A549 (cell line): Measurements from ENCODE around the gene ARMH3.

Experiments used
- JUN ChIP-seq, 2 experiments: fragments of >200 bp; sonication (Bioruptor Twin); formaldehyde crosslinking; IDR thresholded peaks; 2 replicates in 1 of 2; 3 replicates in 1 of 2; pipeline ENCODE4 v1.6.1; 2016 to 2017
- ZFP36 ChIP-seq: fragments of 450-650 bp; IDR thresholded peaks from 2 replicates; pipeline ENCODE4 v1.6.1; 2014; ENCODE audit warnings: borderline replicate concordance; ENCODE audit not compliant: partially characterized antibody
- TF ChIP-seq, protein P1 (sequence below): fragments of 200-600 bp; sonication (generic); IDR thresholded peaks from 2 replicates; pipeline ENCODE4 v1.6.1; 2016; ENCODE audit warnings: antibody characterized with exemption, mild to moderate bottlenecking, moderate library complexity

DNA sequence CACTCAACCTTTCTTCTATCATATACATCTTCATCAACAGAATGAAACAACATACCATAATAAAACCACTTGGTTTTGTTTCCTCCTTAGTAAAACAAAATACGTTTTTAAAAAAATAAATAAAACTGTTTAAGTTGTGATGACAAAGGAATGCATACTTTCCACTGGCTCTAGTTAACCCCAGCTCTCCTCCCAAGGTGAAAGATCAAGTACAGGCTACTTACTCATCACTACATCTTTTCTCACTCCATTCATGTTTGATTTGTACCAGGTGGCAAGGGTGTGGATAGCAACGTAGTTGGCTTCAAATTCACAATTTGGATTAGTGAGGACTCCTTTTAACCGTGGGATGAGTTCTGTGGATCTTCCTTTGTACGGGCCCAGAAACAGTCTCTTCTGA lies 252.5 kb downstream of the ARMH3 start:
- TF ChIP-seq JUN (IDR thresholded peaks at IDR 0.05) (no peak), ZFP36 (no peak)
- TF ChIP-seq, protein P1, sequence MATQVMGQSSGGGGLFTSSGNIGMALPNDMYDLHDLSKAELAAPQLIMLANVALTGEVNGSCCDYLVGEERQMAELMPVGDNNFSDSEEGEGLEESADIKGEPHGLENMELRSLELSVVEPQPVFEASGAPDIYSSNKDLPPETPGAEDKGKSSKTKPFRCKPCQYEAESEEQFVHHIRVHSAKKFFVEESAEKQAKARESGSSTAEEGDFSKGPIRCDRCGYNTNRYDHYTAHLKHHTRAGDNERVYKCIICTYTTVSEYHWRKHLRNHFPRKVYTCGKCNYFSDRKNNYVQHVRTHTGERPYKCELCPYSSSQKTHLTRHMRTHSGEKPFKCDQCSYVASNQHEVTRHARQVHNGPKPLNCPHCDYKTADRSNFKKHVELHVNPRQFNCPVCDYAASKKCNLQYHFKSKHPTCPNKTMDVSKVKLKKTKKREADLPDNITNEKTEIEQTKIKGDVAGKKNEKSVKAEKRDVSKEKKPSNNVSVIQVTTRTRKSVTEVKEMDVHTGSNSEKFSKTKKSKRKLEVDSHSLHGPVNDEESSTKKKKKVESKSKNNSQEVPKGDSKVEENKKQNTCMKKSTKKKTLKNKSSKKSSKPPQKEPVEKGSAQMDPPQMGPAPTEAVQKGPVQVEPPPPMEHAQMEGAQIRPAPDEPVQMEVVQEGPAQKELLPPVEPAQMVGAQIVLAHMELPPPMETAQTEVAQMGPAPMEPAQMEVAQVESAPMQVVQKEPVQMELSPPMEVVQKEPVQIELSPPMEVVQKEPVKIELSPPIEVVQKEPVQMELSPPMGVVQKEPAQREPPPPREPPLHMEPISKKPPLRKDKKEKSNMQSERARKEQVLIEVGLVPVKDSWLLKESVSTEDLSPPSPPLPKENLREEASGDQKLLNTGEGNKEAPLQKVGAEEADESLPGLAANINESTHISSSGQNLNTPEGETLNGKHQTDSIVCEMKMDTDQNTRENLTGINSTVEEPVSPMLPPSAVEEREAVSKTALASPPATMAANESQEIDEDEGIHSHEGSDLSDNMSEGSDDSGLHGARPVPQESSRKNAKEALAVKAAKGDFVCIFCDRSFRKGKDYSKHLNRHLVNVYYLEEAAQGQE: no peak
